ENCODE results near the gene CGB1. TPM values are rescaled to one million over a fixed set of nuclear protein-coding genes. Genes with fewer than 3 reads are reported as not detected.

Gene CGB1
- total and polyA plus RNA-seq, 9 of the 15 experiments (the other 6 are each of a cell fraction or from before 2014, with no cell fraction given): not detected

DNA sequence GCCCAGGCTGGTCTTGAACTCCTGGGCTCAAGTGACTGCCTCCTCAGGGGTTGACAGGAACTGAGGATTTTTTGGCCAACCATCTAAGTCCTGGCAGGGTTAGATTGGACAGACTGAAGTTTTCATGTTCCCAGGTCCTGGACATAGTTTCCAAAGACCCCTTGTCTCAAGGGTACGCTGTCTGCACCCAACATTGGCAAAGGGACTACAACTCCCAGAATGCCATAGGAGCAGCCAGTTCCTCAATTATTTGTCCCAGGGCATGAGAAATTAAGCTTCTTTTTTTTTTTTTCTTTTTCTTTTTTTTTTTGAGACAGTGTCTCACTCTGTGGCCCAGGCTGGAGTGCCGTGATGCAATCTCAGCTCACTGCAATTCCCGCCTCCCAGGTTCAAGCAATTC lies 50.5 kb downstream of the CGB1 start:
- in situ Hi-C loops (cut with MboI) (no loop called here), intact Hi-C loops (cut with micrococcal nuclease) (no loop called here)
- Histone ChIP-seq H3K36me3 (ENCODE audit: control insufficient read depth, insufficient read depth, low read length) (peaks cover 71% of the 10 kb centered on the region), H2AFZ (ENCODE audit: low read depth, low read length) (no peak overlapping the region), H3K4me2 (ENCODE audit: insufficient read depth, low read length) (no peak overlapping the region), H3K27ac (ENCODE audit: extremely low read depth, low read depth, low read length) (no peak overlapping the region), H4K20me1 (replicated peaks; ENCODE audit: control insufficient read depth, insufficient read depth, low read length) (no peaks in the 10 kb centered on the region), H3K4me1 (replicated peaks in 1 of 2; ENCODE audit: control insufficient read depth in 2 of 2, insufficient read depth in 2 of 2, low read length in 2 of 2) (peaks cover 0 to 12% of the 10 kb centered on the region in 2 experiments; a peak in 3 of 5 replicates), H3K4me3 (no peak overlapping the region), H3K9ac (ENCODE audit: insufficient read depth in 1 of 2, low read depth in 2 of 2, low read length in 2 of 2) (no peak overlapping the region; a peak in 1 of 4 replicates), H3K9me3 (replicated peaks; ENCODE audit: control insufficient read depth, insufficient read depth, low read depth, low read length) (no peaks in the 10 kb centered on the region), H3K79me2 (ENCODE audit: control insufficient read depth, insufficient read depth, low read length) (peaks cover 10% of the 10 kb centered on the region; the same call in 2 of the 3 replicates), H3K27me3 (ENCODE audit: control insufficient read depth in 2 of 2, insufficient read depth in 2 of 2, low read length in 2 of 2) (no peaks in the 10 kb centered on the region), H3K9me1 (ENCODE audit: control insufficient read depth, insufficient read depth, low read length) (no peaks in the 10 kb centered on the region)
- 100% methylated on average over 2 of the region's 3 CpGs for WGBS (ENCODE audit: insufficient coverage, low coverage, missing lambda C conversion rate)
- ATAC-seq: no peak
- no peak for FAIRE-seq
- no peak for DNase-seq (ENCODE audit: extremely low read depth in 1 of 4, low spot score in 3 of 4)
- ChIA-PET CTCF (ENCODE audit: low intra/inter-chr PET ratio) (no interaction called here), POLR2A (interaction anchor here (0.6 to 1.8 kb wide), 6 partner anchors 9 to 112 kb away, joined by 3 to 4 read pairs (median 4); no protein-coding TSS in a partner anchor)
- BruUV-seq (replicated peaks): no TSS peak
- TF ChIP-seq STAG1 (CRISPR knock-in tag; IDR thresholded peaks at IDR 0.05; ENCODE audit: borderline replicate concordance) (no peak), MYNN (IDR thresholded peaks at IDR 0.05) (no peak), MYNN (CRISPR knock-in tag; IDR thresholded peaks at IDR 0.05) (no peak), RAD21 (CRISPR knock-in tag; conservative IDR thresholded peaks at IDR 0.05 in 1 of 2, IDR thresholded peaks at IDR 0.05 in 1 of 2) (no peak), ARNT (IDR thresholded peaks at IDR 0.05) (no peak), SIX5 (IDR thresholded peaks at IDR 0.05; ENCODE audit: borderline replicate concordance in 1 of 2, insufficient read depth in 1 of 2, low read depth in 1 of 2, low read length in 2 of 2) (peak in 1 of 2 experiments; percentile 38; a peak in 1 of 4 replicates), HCFC1 (IDR thresholded peaks at IDR 0.05; ENCODE audit: low read depth, low read length) (peak; percentile 60), SPI1 (IDR thresholded peaks at IDR 0.05; ENCODE audit: borderline replicate concordance, low read depth, low read length) (peak; percentile 84), ZC3H4 (CRISPR knock-in tag; IDR thresholded peaks at IDR 0.05; ENCODE audit: borderline replicate concordance) (no peak), U2AF2 (optimal IDR thresholded peaks at IDR 0.05; ENCODE audit: low read depth, low read length) (no peak), RB1 (IDR thresholded peaks at IDR 0.05; ENCODE audit: low read depth) (no peak), SMAD2 (IDR thresholded peaks at IDR 0.05; ENCODE audit: low read depth, low read length) (no peak)
- TF ChIP-seq, protein P1, sequence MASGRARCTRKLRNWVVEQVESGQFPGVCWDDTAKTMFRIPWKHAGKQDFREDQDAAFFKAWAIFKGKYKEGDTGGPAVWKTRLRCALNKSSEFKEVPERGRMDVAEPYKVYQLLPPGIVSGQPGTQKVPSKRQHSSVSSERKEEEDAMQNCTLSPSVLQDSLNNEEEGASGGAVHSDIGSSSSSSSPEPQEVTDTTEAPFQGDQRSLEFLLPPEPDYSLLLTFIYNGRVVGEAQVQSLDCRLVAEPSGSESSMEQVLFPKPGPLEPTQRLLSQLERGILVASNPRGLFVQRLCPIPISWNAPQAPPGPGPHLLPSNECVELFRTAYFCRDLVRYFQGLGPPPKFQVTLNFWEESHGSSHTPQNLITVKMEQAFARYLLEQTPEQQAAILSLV (tag; IDR thresholded peaks at IDR 0.05): no peak
- TF ChIP-seq, protein P2, sequence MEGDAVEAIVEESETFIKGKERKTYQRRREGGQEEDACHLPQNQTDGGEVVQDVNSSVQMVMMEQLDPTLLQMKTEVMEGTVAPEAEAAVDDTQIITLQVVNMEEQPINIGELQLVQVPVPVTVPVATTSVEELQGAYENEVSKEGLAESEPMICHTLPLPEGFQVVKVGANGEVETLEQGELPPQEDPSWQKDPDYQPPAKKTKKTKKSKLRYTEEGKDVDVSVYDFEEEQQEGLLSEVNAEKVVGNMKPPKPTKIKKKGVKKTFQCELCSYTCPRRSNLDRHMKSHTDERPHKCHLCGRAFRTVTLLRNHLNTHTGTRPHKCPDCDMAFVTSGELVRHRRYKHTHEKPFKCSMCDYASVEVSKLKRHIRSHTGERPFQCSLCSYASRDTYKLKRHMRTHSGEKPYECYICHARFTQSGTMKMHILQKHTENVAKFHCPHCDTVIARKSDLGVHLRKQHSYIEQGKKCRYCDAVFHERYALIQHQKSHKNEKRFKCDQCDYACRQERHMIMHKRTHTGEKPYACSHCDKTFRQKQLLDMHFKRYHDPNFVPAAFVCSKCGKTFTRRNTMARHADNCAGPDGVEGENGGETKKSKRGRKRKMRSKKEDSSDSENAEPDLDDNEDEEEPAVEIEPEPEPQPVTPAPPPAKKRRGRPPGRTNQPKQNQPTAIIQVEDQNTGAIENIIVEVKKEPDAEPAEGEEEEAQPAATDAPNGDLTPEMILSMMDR (IDR thresholded peaks at IDR 0.05 in 2 of 3, conservative IDR thresholded peaks at IDR 0.05 in 1 of 3; ENCODE audit: insufficient read depth in 2 of 3, low read depth in 1 of 3, low read length in 3 of 3): no peak
- TF ChIP-seq, protein P3, sequence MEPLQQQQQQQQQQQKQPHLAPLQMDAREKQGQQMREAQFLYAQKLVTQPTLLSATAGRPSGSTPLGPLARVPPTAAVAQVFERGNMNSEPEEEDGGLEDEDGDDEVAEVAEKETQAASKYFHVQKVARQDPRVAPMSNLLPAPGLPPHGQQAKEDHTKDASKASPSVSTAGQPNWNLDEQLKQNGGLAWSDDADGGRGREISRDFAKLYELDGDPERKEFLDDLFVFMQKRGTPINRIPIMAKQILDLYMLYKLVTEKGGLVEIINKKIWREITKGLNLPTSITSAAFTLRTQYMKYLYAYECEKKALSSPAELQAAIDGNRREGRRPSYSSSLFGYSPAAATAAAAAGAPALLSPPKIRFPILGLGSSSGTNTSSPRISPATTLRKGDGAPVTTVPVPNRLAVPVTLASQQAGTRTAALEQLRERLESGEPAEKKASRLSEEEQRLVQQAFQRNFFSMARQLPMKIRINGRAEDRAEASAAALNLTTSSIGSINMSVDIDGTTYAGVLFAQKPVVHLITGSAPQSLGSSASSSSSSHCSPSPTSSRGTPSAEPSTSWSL (CRISPR knock-in tag; IDR thresholded peaks at IDR 0.05; ENCODE audit: borderline replicate concordance): no peak
- TF ChIP-seq, protein P4, sequence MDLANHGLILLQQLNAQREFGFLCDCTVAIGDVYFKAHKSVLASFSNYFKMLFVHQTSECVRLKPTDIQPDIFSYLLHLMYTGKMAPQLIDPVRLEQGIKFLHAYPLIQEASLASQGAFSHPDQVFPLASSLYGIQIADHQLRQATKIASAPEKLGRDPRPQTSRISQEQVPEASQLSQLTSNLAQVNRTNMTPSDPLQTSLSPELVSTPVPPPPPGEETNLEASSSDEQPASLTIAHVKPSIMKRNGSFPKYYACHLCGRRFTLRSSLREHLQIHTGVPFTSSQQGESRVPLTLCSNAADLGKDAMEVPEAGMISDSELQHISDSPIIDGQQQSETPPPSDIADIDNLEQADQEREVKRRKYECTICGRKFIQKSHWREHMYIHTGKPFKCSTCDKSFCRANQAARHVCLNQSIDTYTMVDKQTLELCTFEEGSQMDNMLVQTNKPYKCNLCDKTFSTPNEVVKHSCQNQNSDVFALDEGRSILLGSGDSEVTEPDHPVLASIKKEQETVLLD (IDR thresholded peaks at IDR 0.05): no peak
- TF ChIP-seq, protein P5, sequence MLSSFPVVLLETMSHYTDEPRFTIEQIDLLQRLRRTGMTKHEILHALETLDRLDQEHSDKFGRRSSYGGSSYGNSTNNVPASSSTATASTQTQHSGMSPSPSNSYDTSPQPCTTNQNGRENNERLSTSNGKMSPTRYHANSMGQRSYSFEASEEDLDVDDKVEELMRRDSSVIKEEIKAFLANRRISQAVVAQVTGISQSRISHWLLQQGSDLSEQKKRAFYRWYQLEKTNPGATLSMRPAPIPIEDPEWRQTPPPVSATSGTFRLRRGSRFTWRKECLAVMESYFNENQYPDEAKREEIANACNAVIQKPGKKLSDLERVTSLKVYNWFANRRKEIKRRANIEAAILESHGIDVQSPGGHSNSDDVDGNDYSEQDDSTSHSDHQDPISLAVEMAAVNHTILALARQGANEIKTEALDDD (IDR thresholded peaks at IDR 0.05): no peak

Data from K562 (cell line).